ENCODE measurements around the gene UCKL1. TPM values are rescaled to one million over a fixed set of nuclear protein-coding genes. Genes with fewer than 3 reads are reported as not detected.
A peak's percentile ranks its signal among the peaks of the same experiment; 100 is the strongest.

UCKL1 gene
- total RNA-seq, 1 donor from 2014 or later, result 50.1 TPM

DNA sequence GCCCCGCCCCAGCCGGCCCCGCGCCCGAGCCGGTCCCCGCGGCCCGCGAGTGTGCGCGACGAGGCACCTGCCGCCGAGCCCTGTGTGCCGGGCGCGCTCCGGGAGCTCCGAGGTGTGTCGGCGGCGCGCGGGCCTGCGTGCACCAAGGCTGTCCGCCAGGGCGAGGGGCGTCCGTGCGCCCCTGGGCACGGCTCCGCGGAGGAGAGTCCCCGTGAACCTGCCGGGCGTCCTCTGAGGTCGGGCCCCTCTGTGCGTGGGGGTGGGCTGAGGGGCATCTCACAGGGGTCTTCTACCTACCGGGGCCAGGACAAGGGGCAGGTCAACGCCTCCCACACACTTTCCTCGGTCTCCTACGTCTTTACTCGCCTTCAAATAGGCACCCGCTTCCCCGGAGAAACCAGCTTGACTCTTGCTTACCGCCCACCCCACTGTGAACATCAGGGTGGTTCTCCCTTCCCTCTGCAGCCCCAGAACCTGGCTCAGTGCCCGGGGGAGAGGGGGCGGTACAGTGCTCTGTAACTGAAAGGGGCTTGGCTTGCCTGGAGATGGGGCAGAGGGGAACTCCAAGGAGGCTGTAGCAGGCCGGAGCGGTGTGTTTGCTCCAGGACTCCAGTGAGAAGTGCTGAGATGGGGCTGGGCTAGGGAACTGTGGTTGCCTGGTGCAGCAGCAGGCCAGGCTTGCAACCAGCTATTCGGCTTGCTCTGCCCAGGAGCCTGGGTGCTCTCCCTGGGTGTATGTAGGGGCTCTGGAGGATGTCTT, 23.5 kb upstream of the UCKL1 start, which contains the start of gene SAMD10:
Gene SAMD10 (minus strand): TSS at position 86 of the 760 bp plus-strand sequence. CDS start 175 bp downstream, outside the sequence.
- Histone ChIP-seq H3K27ac (peak within 1 kb of the TSS; percentile 65), H3K27me3 (no peaks in the 10 kb centered on the region), H3K4me1 (peaks cover 52% of the 10 kb centered on the region), H3K36me3 (peaks cover 0 to 9% of the 10 kb centered on the region in 2 donors), H3K4me3 (peak within 1 kb of the TSS; percentile 70 to 92), H3K9me3 (no peaks in the 10 kb centered on the region)
- TF ChIP-seq POLR2AphosphoS5 (IDR thresholded peaks at IDR 0.05; ENCODE audit: insufficient read depth in 1 of 2, low read depth in 1 of 2), result no peak
- TF ChIP-seq POLR2A (IDR thresholded peaks at IDR 0.05), result no peak
- TF ChIP-seq CTCF (IDR thresholded peaks at IDR 0.05), result no peak
- DNase-seq (ENCODE audit: extremely low spot score in 2 of 2), result no peak
- intact Hi-C loops (cut with DNase I), result no loop called here

- Histone ChIP-seq H3K36me3 (peaks cover 0 to 3% of the 10 kb centered on the region in 2 donors), H3K4me1 (peaks cover 57% of the 10 kb centered on the region), H3K27ac (peak overlapping the region; percentile 65), H3K27me3 (no peaks in the 10 kb centered on the region), H3K9me3 (no peaks in the 10 kb centered on the region), H3K4me3 (peak overlapping the region; percentile 44 to 56)
- TF ChIP-seq POLR2AphosphoS5 (IDR thresholded peaks at IDR 0.05; ENCODE audit: insufficient read depth in 1 of 2, low read depth in 1 of 2) (no peak), CTCF (IDR thresholded peaks at IDR 0.05) (no peak)
- no peak for DNase-seq (ENCODE audit: extremely low spot score in 2 of 2)
- intact Hi-C loops (cut with DNase I), result no loop called here
These were observed 23.0 kb upstream of the UCKL1 start for GRCh38 chr20:63979229-63979556.

- intact Hi-C loops (cut with DNase I), result no loop called here
- no peak for DNase-seq (ENCODE audit: extremely low spot score in 2 of 2)
- no peaks in the 10 kb centered on the region for H3K9me3 ChIP-seq
- H3K27me3 ChIP-seq, result no peaks in the 10 kb centered on the region
- no peaks in the 10 kb centered on the region for H3K36me3 ChIP-seq
- peak overlapping the region; percentile 65 for H3K27ac ChIP-seq
- H3K4me3 ChIP-seq, result peak overlapping the region; percentile 44 to 56
- H3K4me1 ChIP-seq, result peaks cover 62% of the 10 kb centered on the region
- TF ChIP-seq POLR2A (IDR thresholded peaks at IDR 0.05), result no peak
- peak; percentile 18 to 56 for TF ChIP-seq POLR2AphosphoS5 (IDR thresholded peaks at IDR 0.05; ENCODE audit: insufficient read depth in 1 of 2, low read depth in 1 of 2)
- TF ChIP-seq CTCF (IDR thresholded peaks at IDR 0.05), result no peak
These were observed 22.4 kb upstream of the UCKL1 start for GRCh38 chr20:63978319-63979228.

DNA sequence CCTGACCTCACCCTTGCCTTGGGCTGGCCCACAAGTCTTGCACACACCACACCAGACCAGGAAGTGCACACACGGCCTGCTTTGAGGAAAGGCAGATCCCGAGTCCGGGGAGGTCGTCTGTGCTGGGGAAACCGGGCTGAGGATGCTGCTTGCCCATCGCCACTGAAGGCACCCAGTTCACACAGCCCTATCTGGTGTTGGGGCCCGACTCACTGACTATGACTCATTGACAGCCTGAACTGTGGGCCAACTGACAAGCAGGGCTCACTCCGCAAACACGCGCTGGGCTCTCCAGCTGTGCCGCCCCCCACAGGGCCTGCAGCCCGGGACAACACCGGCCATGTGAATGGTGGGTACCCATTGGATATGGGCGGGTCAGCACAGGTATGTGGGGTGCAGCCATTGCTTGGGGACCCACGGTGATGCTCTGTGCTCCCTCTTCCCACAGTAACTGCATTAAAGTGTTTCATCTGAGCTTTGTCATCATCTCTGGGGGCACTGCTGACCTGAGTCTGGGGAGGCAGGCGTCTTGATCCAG, 21.6 kb upstream of the UCKL1 start:
- Histone ChIP-seq H3K4me3 (no peak overlapping the region), H3K27ac (no peak overlapping the region), H3K4me1 (peaks cover 59% of the 10 kb centered on the region), H3K36me3 (no peaks in the 10 kb centered on the region), H3K9me3 (no peaks in the 10 kb centered on the region), H3K27me3 (no peaks in the 10 kb centered on the region)
- DNase-seq (ENCODE audit: extremely low spot score in 2 of 2), result no peak
- no peak for TF ChIP-seq CTCF (IDR thresholded peaks at IDR 0.05)
- no peak for TF ChIP-seq POLR2A (IDR thresholded peaks at IDR 0.05)
- no peak for TF ChIP-seq POLR2AphosphoS5 (IDR thresholded peaks at IDR 0.05; ENCODE audit: insufficient read depth in 1 of 2, low read depth in 1 of 2)
- intact Hi-C loops (cut with DNase I), result no loop called here
